ENCODE measurements around the gene SART1. TPM values are rescaled to one million over a fixed set of nuclear protein-coding genes. Genes with fewer than 3 reads are reported as not detected.

Gene SART1
- total RNA-seq, 1 donor from 2014 or later, result 45.9 TPM

- Histone ChIP-seq H3K9ac (ENCODE audit: low read depth in 1 of 3, low read length in 3 of 3) (no peak overlapping the region), H3K9me3 (ENCODE audit: control insufficient read depth in 3 of 3, low read length in 3 of 3) (no peaks in the 10 kb centered on the region), H3K27ac (ENCODE audit: low read depth, low read length) (no peak overlapping the region), H3K27me3 (ENCODE audit: control insufficient read depth in 3 of 3, insufficient read depth in 3 of 3, low read length in 3 of 3) (no peaks in the 10 kb centered on the region), H3K36me3 (ENCODE audit: control insufficient read depth in 3 of 3, insufficient read depth in 3 of 3, low read length in 3 of 3) (peaks cover 38 to 53% (median 38%) of the 10 kb centered on the region in 3 donors), H3K4me1 (ENCODE audit: control insufficient read depth in 3 of 3, insufficient read depth in 3 of 3, low read length in 3 of 3) (peaks cover 0 to 9% (median 0%) of the 10 kb centered on the region in 3 donors), H3K4me3 (ENCODE audit: low read length in 3 of 3) (no peak overlapping the region)
Observed at GRCh38 chr11:65976216-65977176, 15.0 kb downstream of the SART1 start.

DNA sequence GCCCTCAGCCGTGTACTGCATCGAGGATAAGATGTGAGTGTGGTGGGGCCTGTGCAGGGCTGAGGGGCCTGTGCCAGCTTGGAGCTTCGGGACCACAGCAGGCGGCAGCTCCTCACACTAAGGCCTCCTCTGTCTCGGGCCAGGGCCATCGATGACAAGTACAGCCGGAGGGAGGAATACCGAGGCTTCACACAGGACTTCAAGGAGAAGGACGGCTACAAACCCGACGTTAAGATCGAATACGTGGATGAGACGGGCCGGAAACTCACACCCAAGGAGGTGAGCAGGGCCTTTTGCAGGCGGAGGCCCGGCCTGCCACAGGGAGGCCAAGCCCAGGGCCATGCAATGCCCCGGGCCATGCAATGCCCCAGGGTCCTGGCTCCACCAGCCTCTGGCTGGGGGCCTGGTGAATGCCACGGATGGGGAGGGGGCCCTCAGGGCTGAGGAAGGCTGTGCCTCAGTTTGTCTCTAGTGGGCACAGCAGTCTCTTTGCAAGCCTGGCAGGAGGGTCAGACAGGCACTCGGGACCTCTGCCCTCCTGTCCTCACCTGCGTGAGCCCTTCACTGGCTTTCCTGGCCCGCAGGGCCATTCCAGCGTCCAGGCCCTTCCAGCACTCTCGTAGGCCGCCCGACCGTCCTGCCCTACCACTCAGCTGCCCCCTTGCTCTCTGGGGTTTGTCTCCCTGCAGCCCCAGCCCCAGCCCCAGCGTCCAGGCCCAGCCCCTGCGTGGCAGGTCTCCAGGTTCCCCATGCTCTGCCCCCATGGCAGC is 16.3 kb downstream of the SART1 start:
- no peak overlapping the region for H3K27ac ChIP-seq (ENCODE audit: low read depth, low read length)
- H3K9ac ChIP-seq (ENCODE audit: low read depth in 1 of 3, low read length in 3 of 3), result no peak overlapping the region
- H3K4me1 ChIP-seq (ENCODE audit: control insufficient read depth in 3 of 3, insufficient read depth in 3 of 3, low read length in 3 of 3), result peaks cover 0 to 10% (median 0%) of the 10 kb centered on the region in 3 donors
- peaks cover 36 to 53% (median 38%) of the 10 kb centered on the region in 3 donors for H3K36me3 ChIP-seq (ENCODE audit: control insufficient read depth in 3 of 3, insufficient read depth in 3 of 3, low read length in 3 of 3)
- H3K27me3 ChIP-seq (ENCODE audit: control insufficient read depth in 3 of 3, insufficient read depth in 3 of 3, low read length in 3 of 3), result no peaks in the 10 kb centered on the region
- no peak overlapping the region for H3K4me3 ChIP-seq (ENCODE audit: low read length in 3 of 3)
- no peaks in the 10 kb centered on the region for H3K9me3 ChIP-seq (ENCODE audit: control insufficient read depth in 3 of 3, low read length in 3 of 3)

GRCh38 chr11:65978391-65979238 is 17.1 kb downstream of the SART1 start:
- Histone ChIP-seq H3K4me1 (ENCODE audit: control insufficient read depth in 3 of 3, insufficient read depth in 3 of 3, low read length in 3 of 3) (peaks cover 0 to 10% (median 0%) of the 10 kb centered on the region in 3 donors), H3K36me3 (ENCODE audit: control insufficient read depth in 3 of 3, insufficient read depth in 3 of 3, low read length in 3 of 3) (peaks cover 31 to 48% (median 34%) of the 10 kb centered on the region in 3 donors), H3K4me3 (ENCODE audit: low read length in 3 of 3) (no peak overlapping the region), H3K27me3 (ENCODE audit: control insufficient read depth in 3 of 3, insufficient read depth in 3 of 3, low read length in 3 of 3) (no peaks in the 10 kb centered on the region), H3K27ac (ENCODE audit: low read depth, low read length) (no peak overlapping the region), H3K9ac (ENCODE audit: low read depth in 1 of 3, low read length in 3 of 3) (no peak overlapping the region), H3K9me3 (ENCODE audit: control insufficient read depth in 3 of 3, low read length in 3 of 3) (no peaks in the 10 kb centered on the region)

DNA sequence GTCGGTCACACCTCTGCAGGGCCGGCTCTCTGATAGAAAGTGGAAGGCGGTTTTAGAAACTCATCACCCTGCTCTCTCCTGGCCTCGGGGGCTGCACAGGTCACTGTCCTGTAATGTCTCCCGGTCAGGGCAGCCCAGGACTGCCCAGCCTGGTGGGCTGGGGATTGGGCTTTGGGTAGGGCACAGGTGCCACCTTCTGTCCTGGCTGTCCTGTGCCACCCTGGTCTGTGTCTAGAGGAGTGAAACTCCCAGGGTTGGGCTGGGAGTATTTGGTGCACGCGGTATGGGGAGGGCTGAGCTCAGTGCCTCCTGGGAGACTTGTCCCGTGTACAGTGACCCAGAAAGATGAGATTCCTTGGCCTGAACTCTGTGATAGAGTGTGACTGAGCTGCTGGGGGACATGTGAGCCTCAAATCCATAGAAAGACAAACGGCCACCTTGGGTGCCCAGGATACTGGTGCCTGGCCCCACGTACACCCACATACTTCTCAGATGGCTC is 17.8 kb downstream of the SART1 start:
- Histone ChIP-seq H3K36me3 (ENCODE audit: control insufficient read depth in 3 of 3, insufficient read depth in 3 of 3, low read length in 3 of 3) (peaks cover 30 to 45% (median 34%) of the 10 kb centered on the region in 3 donors), H3K27ac (ENCODE audit: low read depth, low read length) (no peak overlapping the region), H3K4me3 (ENCODE audit: low read length in 3 of 3) (no peak overlapping the region), H3K27me3 (ENCODE audit: control insufficient read depth in 3 of 3, insufficient read depth in 3 of 3, low read length in 3 of 3) (no peaks in the 10 kb centered on the region), H3K4me1 (ENCODE audit: control insufficient read depth in 3 of 3, insufficient read depth in 3 of 3, low read length in 3 of 3) (peaks cover 0 to 10% (median 0%) of the 10 kb centered on the region in 3 donors), H3K9me3 (ENCODE audit: control insufficient read depth in 3 of 3, low read length in 3 of 3) (no peaks in the 10 kb centered on the region), H3K9ac (ENCODE audit: low read depth in 1 of 3, low read length in 3 of 3) (peak overlapping the region in 1 of 3 donors; percentile 33)

GRCh38 chr11:65981101-65981740 is 19.7 kb downstream of the SART1 start:
- H3K27me3 ChIP-seq (ENCODE audit: control insufficient read depth in 3 of 3, insufficient read depth in 3 of 3, low read length in 3 of 3), result no peaks in the 10 kb centered on the region

DNA sequence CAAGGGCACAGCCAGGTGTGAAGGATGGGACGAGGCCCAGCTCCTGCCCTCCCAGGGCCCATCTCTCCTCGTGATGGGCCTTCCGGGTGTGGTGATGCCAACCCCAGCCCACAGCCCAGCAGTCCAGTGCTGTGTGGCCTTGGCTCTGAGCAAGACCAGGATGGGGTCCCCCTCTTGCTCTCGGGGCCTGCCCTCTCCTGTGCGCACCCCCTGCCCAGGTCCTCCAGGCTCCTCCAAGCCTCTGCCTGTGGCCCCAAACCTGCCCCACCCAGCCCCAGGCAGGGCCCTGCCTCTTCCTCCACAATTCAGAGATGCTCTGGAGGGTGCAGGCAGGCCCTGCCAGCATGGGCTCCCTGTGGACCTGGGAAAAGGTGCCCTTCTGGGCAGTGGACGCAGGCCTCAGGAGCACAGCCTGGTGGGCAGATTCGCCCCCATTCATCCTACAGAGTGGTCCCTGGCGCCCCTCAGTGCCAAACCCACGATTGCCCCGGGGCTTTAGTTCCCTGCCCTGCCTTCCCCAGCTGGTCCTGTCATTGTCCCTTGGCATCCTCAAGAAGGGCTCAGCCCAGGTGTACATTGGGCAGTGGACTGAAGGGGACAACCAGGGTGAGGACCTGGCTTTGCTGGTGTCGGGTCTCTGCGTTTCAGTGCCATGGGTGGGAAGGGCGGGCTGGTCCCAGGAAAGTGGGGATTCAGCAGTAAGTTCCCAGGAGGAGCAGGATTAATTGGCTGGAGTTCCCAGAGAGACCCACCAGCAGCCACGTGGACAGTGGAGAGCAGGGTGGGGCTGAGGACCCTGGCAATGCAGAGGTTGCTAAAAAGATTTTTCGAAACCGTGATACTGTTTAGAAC is 20.7 kb downstream of the SART1 start:
- H3K9ac ChIP-seq (ENCODE audit: low read depth in 1 of 3, low read length in 3 of 3), result peak overlapping the region in 1 of 3 donors; percentile 33
- peaks cover 0 to 10% (median 0%) of the 10 kb centered on the region in 3 donors for H3K4me1 ChIP-seq (ENCODE audit: control insufficient read depth in 3 of 3, insufficient read depth in 3 of 3, low read length in 3 of 3)
- H3K4me3 ChIP-seq (ENCODE audit: low read length in 3 of 3), result no peak overlapping the region
- H3K27ac ChIP-seq (ENCODE audit: low read depth, low read length), result no peak overlapping the region
- peaks cover 16 to 28% (median 24%) of the 10 kb centered on the region in 3 donors for H3K36me3 ChIP-seq (ENCODE audit: control insufficient read depth in 3 of 3, insufficient read depth in 3 of 3, low read length in 3 of 3)
- no peaks in the 10 kb centered on the region for H3K27me3 ChIP-seq (ENCODE audit: control insufficient read depth in 3 of 3, insufficient read depth in 3 of 3, low read length in 3 of 3)
- no peaks in the 10 kb centered on the region for H3K9me3 ChIP-seq (ENCODE audit: control insufficient read depth in 3 of 3, low read length in 3 of 3)

More at GRCh38 chr11:65981101-65981740, 19.7 kb downstream of the SART1 start:
- H3K4me1 ChIP-seq (ENCODE audit: control insufficient read depth in 3 of 3, insufficient read depth in 3 of 3, low read length in 3 of 3), result peaks cover 0 to 10% (median 0%) of the 10 kb centered on the region in 3 donors
- H3K9ac ChIP-seq (ENCODE audit: low read depth in 1 of 3, low read length in 3 of 3), result peak overlapping the region in 1 of 3 donors; percentile 4
- no peaks in the 10 kb centered on the region for H3K9me3 ChIP-seq (ENCODE audit: control insufficient read depth in 3 of 3, low read length in 3 of 3)
- H3K36me3 ChIP-seq (ENCODE audit: control insufficient read depth in 3 of 3, insufficient read depth in 3 of 3, low read length in 3 of 3), result peaks cover 26 to 38% (median 34%) of the 10 kb centered on the region in 3 donors
- H3K27ac ChIP-seq (ENCODE audit: low read depth, low read length), result no peak overlapping the region
- H3K4me3 ChIP-seq (ENCODE audit: low read length in 3 of 3), result no peak overlapping the region

- no peaks in the 10 kb centered on the region for H3K27me3 ChIP-seq (ENCODE audit: control insufficient read depth in 3 of 3, insufficient read depth in 3 of 3, low read length in 3 of 3)
- H3K9ac ChIP-seq (ENCODE audit: low read depth in 1 of 3, low read length in 3 of 3), result no peak overlapping the region
- no peak overlapping the region for H3K27ac ChIP-seq (ENCODE audit: low read depth, low read length)
- H3K36me3 ChIP-seq (ENCODE audit: control insufficient read depth in 3 of 3, insufficient read depth in 3 of 3, low read length in 3 of 3), result peaks cover 8 to 20% (median 17%) of the 10 kb centered on the region in 3 donors
- no peaks in the 10 kb centered on the region for H3K9me3 ChIP-seq (ENCODE audit: control insufficient read depth in 3 of 3, low read length in 3 of 3)
- H3K4me3 ChIP-seq (ENCODE audit: low read length in 3 of 3), result no peak overlapping the region
- H3K4me1 ChIP-seq (ENCODE audit: control insufficient read depth in 3 of 3, insufficient read depth in 3 of 3, low read length in 3 of 3), result peaks cover 0 to 10% (median 0%) of the 10 kb centered on the region in 3 donors
Observed at GRCh38 chr11:65982824-65983588, 21.5 kb downstream of the SART1 start.

DNA sequence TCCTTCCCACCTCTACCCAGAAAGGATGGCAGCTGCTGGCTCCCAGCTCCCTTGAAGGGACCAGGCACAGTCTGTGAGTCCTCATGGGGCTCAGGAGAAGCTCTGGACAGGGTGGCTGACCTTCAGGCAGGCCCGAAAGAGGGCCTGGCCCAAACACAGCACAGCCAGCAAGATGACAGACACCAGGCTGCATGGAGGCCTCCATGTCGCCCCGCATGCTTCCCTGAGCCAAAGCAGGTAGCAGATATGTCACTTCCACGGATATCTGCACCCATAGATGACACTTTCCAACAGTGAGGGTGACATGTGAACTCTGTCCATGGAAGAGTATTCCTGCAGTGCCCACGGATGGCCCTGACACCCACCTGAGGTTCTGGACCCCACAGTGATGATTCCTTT is 22.1 kb downstream of the SART1 start:
- Histone ChIP-seq H3K27me3 (ENCODE audit: control insufficient read depth in 3 of 3, insufficient read depth in 3 of 3, low read length in 3 of 3) (no peaks in the 10 kb centered on the region), H3K9me3 (ENCODE audit: control insufficient read depth in 3 of 3, low read length in 3 of 3) (no peaks in the 10 kb centered on the region), H3K9ac (ENCODE audit: low read depth in 1 of 3, low read length in 3 of 3) (no peak overlapping the region), H3K27ac (ENCODE audit: low read depth, low read length) (no peak overlapping the region), H3K4me1 (ENCODE audit: control insufficient read depth in 3 of 3, insufficient read depth in 3 of 3, low read length in 3 of 3) (peaks cover 0 to 10% (median 0%) of the 10 kb centered on the region in 3 donors), H3K4me3 (ENCODE audit: low read length in 3 of 3) (no peak overlapping the region), H3K36me3 (ENCODE audit: control insufficient read depth in 3 of 3, insufficient read depth in 3 of 3, low read length in 3 of 3) (peaks cover 7 to 15% (median 12%) of the 10 kb centered on the region in 3 donors)
